Endothelial cell of umbilical vein (primary cell): ENCODE results near the gene RAB18. TPM values are rescaled to one million over a fixed set of nuclear protein-coding genes. Genes with fewer than 3 reads are reported as not detected.

ENCODE experiments used
- BruUV-seq: library from RNA; stranded (reverse); fragments of 400-500 nt; replicated peaks from 2 replicates; lab custom pipeline; 2021; lab: Mats Ljungman, UMichigan
- CTCF ChIA-PET: fragments of 300-600, 350-600 bp; sonication (Branson Sonifier 250); formaldehyde crosslinking; loops from one replicate; lab custom pipeline; 2021; ENCODE audit warnings: antibody characterized with exemption, inconsistent platforms; lab: Charles Lee
- POLR2A ChIA-PET: fragments of 300-600, 350-600 bp; sonication (Branson Sonifier 250); formaldehyde crosslinking; loops from one replicate; lab custom pipeline; 2021; ENCODE audit warnings: antibody characterized with exemption, inconsistent platforms; lab: Charles Lee
- DNase-seq: peaks from one replicate; pipeline ENCODE4 v3.0.0-alpha.2; 2011; ENCODE audit warnings: low read depth, low spot score
- FAIRE-seq: peaks from 2 replicates; lab custom pipeline; 2011; peaks lifted over from hg19 to GRCh38; lab: Jason Lieb, UNC
- H2AFZ ChIP-seq: 2 replicates; pipeline ENCODE4 v1.6.0; 2012; ENCODE audit warnings: low read depth, low read length, control low read depth, inconsistent platforms
- H3K27ac ChIP-seq: 2 replicates; pipeline ENCODE4 v1.5.1; 2011; ENCODE audit warnings: low read depth, mild to moderate bottlenecking, control low read depth, low read length, moderate library complexity; ENCODE audit not compliant: insufficient read depth
- H3K27me3 ChIP-seq, 2 experiments: 2 replicates each; pipeline versions ENCODE4 v1.6.0 to v1.6.1; 2011; ENCODE audit warnings: low read length in 2 of 2, mixed read lengths in 1 of 2; ENCODE audit not compliant: control insufficient read depth in 2 of 2, insufficient read depth in 2 of 2
- H3K36me3 ChIP-seq, 2 experiments: 2 replicates in 1 of 2; 3 replicates in 1 of 2; pipeline ENCODE4 v1.5.1; 2011; ENCODE audit warnings: low read length in 2 of 2, mild to moderate bottlenecking in 1 of 2, moderate library complexity in 1 of 2; ENCODE audit not compliant: control insufficient read depth in 2 of 2, insufficient read depth in 2 of 2; ENCODE audit errors: extremely low read depth in 1 of 2
- H3K4me1 ChIP-seq: 3 replicates; pipeline ENCODE4 v1.5.1; 2011; ENCODE audit warnings: mild to moderate bottlenecking, low read length; ENCODE audit not compliant: control insufficient read depth, insufficient read depth; ENCODE audit errors: extremely low read depth
- H3K4me2 ChIP-seq: 2 replicates; pipeline ENCODE4 v1.6.1; 2011; ENCODE audit warnings: low read length, control low read depth, mixed read lengths; ENCODE audit not compliant: insufficient read depth
- H3K4me3 ChIP-seq, 3 experiments: fragments of 200-600 bp in 1 of 3; sonication (generic), shearing (Covaris generic) in 1 of 3; replicated peaks in 1 of 3; 2 replicates each; pipeline ENCODE4 v1.5.1; 2011 to 2016; ENCODE audit warnings: control low read depth in 3 of 3, low read length in 3 of 3, mild to moderate bottlenecking in 2 of 3, inconsistent platforms in 1 of 3, low read depth in 1 of 3, moderate library complexity in 1 of 3; ENCODE audit not compliant: insufficient read depth in 1 of 3
- H3K79me2 ChIP-seq: 2 replicates; pipeline ENCODE4 v1.6.0; 2012; ENCODE audit warnings: low read length, inconsistent platforms; ENCODE audit not compliant: control insufficient read depth, insufficient read depth
- H3K9ac ChIP-seq: replicated peaks from 2 replicates; pipeline ENCODE3; 2011; ENCODE audit warnings: low read length, control low read depth; ENCODE audit not compliant: insufficient read depth; ENCODE audit errors: extremely low read depth
- H3K9me1 ChIP-seq: replicated peaks from 3 replicates; pipeline ENCODE4 v1.6.0; 2011; ENCODE audit warnings: mild to moderate bottlenecking, low read length; ENCODE audit not compliant: control insufficient read depth, insufficient read depth; ENCODE audit errors: extremely low read depth
- H3K9me3 ChIP-seq: replicated peaks from 2 replicates; pipeline ENCODE4 v1.5.1; 2012; ENCODE audit warnings: low read length, inconsistent platforms; ENCODE audit not compliant: control insufficient read depth, insufficient read depth
- H4K20me1 ChIP-seq: replicated peaks from 2 replicates; pipeline ENCODE3; 2011; ENCODE audit warnings: mild to moderate bottlenecking, low read length; ENCODE audit not compliant: control insufficient read depth, insufficient read depth; ENCODE audit errors: extremely low read depth
- CTCF ChIP-seq, 2 donors: IDR thresholded peaks; 1 replicate in 1 of 2; 2 replicates in 1 of 2; pipeline ENCODE4 v1.5.1; 2011; ENCODE audit warnings: low read length in 2 of 2, mild to moderate bottlenecking in 2 of 2, moderate library complexity in 2 of 2, control low read depth in 1 of 2, inconsistent platforms in 1 of 2, low read depth in 1 of 2; ENCODE audit not compliant: insufficient read depth in 1 of 2; ENCODE audit errors: extremely low read depth in 1 of 2
- EZH2 ChIP-seq: IDR thresholded peaks from 2 replicates; pipeline ENCODE4 v1.6.1; 2012; ENCODE audit warnings: borderline replicate concordance, low read depth, mild to moderate bottlenecking, moderate library complexity, low read length, inconsistent platforms; ENCODE audit not compliant: severe bottlenecking
- FOS ChIP-seq: IDR thresholded peaks from 2 replicates; pipeline ENCODE4 v1.6.1; 2011; ENCODE audit warnings: mild to moderate bottlenecking, low read length, moderate library complexity, borderline replicate concordance; ENCODE audit not compliant: insufficient read depth
- GATA2 ChIP-seq: IDR thresholded peaks from 2 replicates; pipeline ENCODE4 v1.7.0; 2011; ENCODE audit warnings: low read depth, mild to moderate bottlenecking, moderate library complexity, mixed read lengths, low read length; ENCODE audit not compliant: insufficient read length, insufficient read depth
- JUN ChIP-seq: IDR thresholded peaks from 2 replicates; pipeline ENCODE4 v1.6.1; 2011; ENCODE audit warnings: borderline replicate concordance, low read depth; ENCODE audit not compliant: insufficient read length, insufficient read depth
- MYC ChIP-seq: IDR thresholded peaks from one replicate; pipeline ENCODE4 v1.6.1; 2011; ENCODE audit warnings: mild to moderate bottlenecking, low read depth, low read length
- POLR2A ChIP-seq: IDR thresholded peaks from 2 replicates; pipeline ENCODE4 v1.6.1; 2012; ENCODE audit warnings: low read depth, mild to moderate bottlenecking, control low read depth, low read length
- POLR2AphosphoS5 ChIP-seq: IDR thresholded peaks from 2 replicates; pipeline ENCODE4 v1.6.1; 2012; ENCODE audit warnings: low read depth, mild to moderate bottlenecking, control low read depth, low read length, moderate library complexity; ENCODE audit not compliant: insufficient read depth
- dilution Hi-C: fragments of 300-500 bp; cut with MboI; formaldehyde crosslinking; loops from one replicate; pipeline ENCODE4 v1.15.0; 2019; ENCODE audit warnings: low sequenced_read_pairs; ENCODE audit not compliant: extremely low pct_ligation_motif_present
- intact Hi-C: fragments of 100-400 bp; cut with micrococcal nuclease; formaldehyde crosslinking; loops from one replicate; pipeline ENCODE4 v1.10.0; 2022
- polyA plus RNA-seq, 4 experiments: library from polyadenylated mRNA; depleted of rRNA in 3 of 4; stranded (reverse) in 3 of 4; unstranded in 1 of 4; fragments of >200 nt; gene quantifications; 2 replicates each; pipeline versions ENCODE4 v1.2.1 to v1.2.3, GENCODE V29; 2011 to 2012; ENCODE audit warnings: missing spikeins in 1 of 4
- total RNA-seq: library from RNA; stranded (reverse); gene quantifications from 2 replicates; pipeline ENCODE4 v1.2.3, GENCODE V29; 2021
- TF ChIP-seq, protein P1 (sequence below): IDR thresholded peaks from 2 replicates; pipeline ENCODE4 v1.6.1; 2011; ENCODE audit not compliant: insufficient read depth, insufficient read length

RAB18 gene
- total and polyA plus RNA-seq, 2 donors (not counting 3 experiments of a cell fraction or from before 2014, with no cell fraction given), result 20.4 to 108 TPM

DNA sequence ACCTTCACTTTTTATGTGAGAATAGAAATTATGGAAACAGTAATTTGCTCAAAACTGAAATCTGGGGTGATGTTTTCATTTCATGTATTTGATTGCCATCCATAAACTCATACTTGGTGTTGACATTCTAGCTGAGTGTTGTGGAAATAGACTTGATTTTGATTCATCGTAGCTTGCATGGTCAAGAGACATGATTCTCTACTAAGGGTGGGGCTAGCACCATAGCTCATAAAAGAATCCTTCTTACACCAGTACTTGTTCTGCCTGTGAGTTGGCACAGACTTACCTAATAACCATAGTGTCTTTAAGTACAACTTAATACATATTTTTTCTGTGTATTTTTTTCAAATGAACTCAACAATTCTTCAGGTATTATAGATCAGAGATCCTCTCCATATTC is 36.6 kb downstream of the RAB18 start:
- TF ChIP-seq, protein P1, sequence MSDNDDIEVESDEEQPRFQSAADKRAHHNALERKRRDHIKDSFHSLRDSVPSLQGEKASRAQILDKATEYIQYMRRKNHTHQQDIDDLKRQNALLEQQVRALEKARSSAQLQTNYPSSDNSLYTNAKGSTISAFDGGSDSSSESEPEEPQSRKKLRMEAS, result no peak
- TF ChIP-seq EZH2 (no peak), FOS (no peak), JUN (no peak)
- Histone ChIP-seq H3K4me2 (no peak overlapping the region), H3K4me1 (no peaks in the 10 kb centered on the region), H3K79me2 (no peaks in the 10 kb centered on the region), H3K9ac (no peak overlapping the region), H4K20me1 (no peaks in the 10 kb centered on the region), H3K27ac (no peak overlapping the region), H3K4me3 (no peak overlapping the region), H3K9me3 (no peaks in the 10 kb centered on the region), H3K36me3 (peaks cover 0 to 11% of the 10 kb centered on the region in 2 experiments), H3K27me3 (no peaks in the 10 kb centered on the region), H2AFZ (no peak overlapping the region), H3K9me1 (no peaks in the 10 kb centered on the region)
- dilution Hi-C loops (no loop called here), intact Hi-C loops (loop anchor here (5.0 kb wide), 1 partner anchor 33 kb away; no protein-coding TSS in a partner anchor)
- DNase-seq (no peak), FAIRE-seq (no peak)
- CTCF ChIA-PET, result interaction anchor here (1.4 kb wide), 2 partner anchors 94 to 842 kb away, joined by 3 to 6 read pairs; no protein-coding TSS in a partner anchor
- POLR2A ChIA-PET, result no interaction called here
- BruUV-seq, result no TSS peak

DNA sequence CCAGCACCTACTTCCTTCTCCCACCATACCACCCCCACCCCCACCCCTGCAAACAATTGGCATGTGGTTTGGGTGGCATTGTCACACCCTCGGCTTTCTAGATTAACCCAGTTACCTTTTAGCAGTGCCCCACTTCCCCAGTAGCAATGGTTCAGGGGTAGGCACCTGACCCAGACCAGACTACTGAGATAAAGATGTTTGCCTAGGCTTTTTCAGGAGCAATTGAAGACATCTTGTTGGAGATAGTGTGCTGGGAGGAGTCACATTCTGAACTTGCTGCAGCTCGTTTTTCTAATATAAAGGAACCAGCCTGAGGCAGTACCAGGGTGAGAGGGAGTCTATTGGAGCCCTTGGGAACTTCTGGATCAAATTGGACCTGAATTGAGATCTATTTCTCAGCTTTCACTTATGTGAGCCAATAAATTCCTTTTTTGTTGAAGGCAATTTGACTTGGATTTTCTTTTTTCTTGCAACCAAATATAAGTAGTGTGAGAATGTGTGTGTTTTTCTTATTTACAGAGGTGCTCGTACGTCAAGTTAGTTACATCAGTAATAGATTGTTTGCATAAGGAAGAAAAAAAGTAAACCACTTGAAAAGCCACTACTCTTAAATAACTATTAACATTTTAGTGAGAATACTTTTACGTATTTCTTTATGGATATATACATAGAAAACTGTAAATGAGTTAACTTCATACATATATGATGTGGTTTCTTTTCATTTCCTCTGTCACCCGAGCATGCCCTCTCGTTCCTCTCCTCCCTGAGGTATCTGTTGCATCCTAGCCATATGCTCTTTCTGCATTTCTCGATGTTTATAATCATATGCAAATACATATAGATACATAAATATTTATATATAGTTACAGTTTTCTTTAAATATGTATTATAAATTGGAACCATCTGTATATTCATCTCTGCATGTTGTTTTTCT is 38.0 kb downstream of the RAB18 start:
- ChIA-PET POLR2A (no interaction called here), CTCF (interaction anchor here (0.6 to 1.5 kb wide), 3 partner anchors 10 to 139 kb away, joined by 3 to 4 read pairs (median 3); no protein-coding TSS in a partner anchor)
- TF ChIP-seq CTCF (IDR thresholded peaks at IDR 0.05; ENCODE audit: extremely low read depth in 1 of 2, insufficient read depth in 1 of 2, low read depth in 1 of 2, low read length in 2 of 2) (no peak), GATA2 (no peak), POLR2AphosphoS5 (no peak), MYC (no peak), JUN (no peak), FOS (no peak), EZH2 (no peak), POLR2A (no peak)
- TF ChIP-seq, protein P1, result no peak
- H3K9ac ChIP-seq, result no peak overlapping the region
- H3K27ac ChIP-seq, result no peak overlapping the region
- peaks cover 0 to 6% of the 10 kb centered on the region in 2 experiments for H3K36me3 ChIP-seq
- intact Hi-C loops (loop anchor here (5.0 kb wide), 1 partner anchor 35 kb away; no protein-coding TSS in a partner anchor), dilution Hi-C loops (no loop called here)
- H3K79me2 ChIP-seq, result no peaks in the 10 kb centered on the region
- FAIRE-seq, result no peak
- H3K4me2 ChIP-seq, result no peak overlapping the region
- H3K27me3 ChIP-seq, result no peaks in the 10 kb centered on the region
- BruUV-seq, result no TSS peak
- DNase-seq, result no peak
- H3K4me3 ChIP-seq, result no peak overlapping the region
- no peaks in the 10 kb centered on the region for H3K4me1 ChIP-seq
- no peak overlapping the region for H2AFZ ChIP-seq
- no peaks in the 10 kb centered on the region for H3K9me1 ChIP-seq
- no peaks in the 10 kb centered on the region for H3K9me3 ChIP-seq
- H4K20me1 ChIP-seq, result no peaks in the 10 kb centered on the region
